BJ (cell line): ENCODE measurements around the gene PREB. TPM values are rescaled to one million over a fixed set of nuclear protein-coding genes. Genes with fewer than 3 reads are reported as not detected.
A peak's percentile ranks its signal among the peaks of the same experiment; 100 is the strongest.

Source experiments
- CTCF ChIA-PET: fragments of 350-600 bp; formaldehyde crosslinking; extraction: SDS; loops from one replicate; lab custom pipeline; 2021; ENCODE audit warnings: antibody characterized with exemption, inconsistent platforms; lab: Yijun Ruan, JAX
- POLR2A ChIA-PET: fragments of 300-600 bp; sonication (Branson Sonifier 250); formaldehyde crosslinking; extraction: SDS; loops from one replicate; lab custom pipeline; 2021; ENCODE audit warnings: antibody characterized with exemption; lab: Charles Lee
- DNase-seq: peaks from one replicate; pipeline ENCODE4 v3.0.0-alpha.2; 2011; ENCODE audit warnings: low read depth
- H3K27me3 ChIP-seq: 2 replicates; pipeline ENCODE4 v1.6.0; 2011; ENCODE audit warnings: low read length; ENCODE audit not compliant: control insufficient read depth, insufficient read depth
- H3K36me3 ChIP-seq: 2 replicates; pipeline ENCODE4 v1.5.1; 2011; ENCODE audit warnings: low read length; ENCODE audit not compliant: control insufficient read depth, insufficient read depth
- H3K4me3 ChIP-seq: 2 replicates; pipeline ENCODE4 v1.5.1; 2011; ENCODE audit warnings: low read depth, mild to moderate bottlenecking, control low read depth, low read length
- polyA minus RNA-seq: library from RNA; depleted of rRNA, polyadenylated mRNA; stranded (reverse); fragments of >200 nt; gene quantifications from 2 replicates; pipeline ENCODE4 v1.2.3, GENCODE V29; 2011; rRNA and poly(A)+ RNA removed
- polyA plus RNA-seq: library from polyadenylated mRNA; depleted of rRNA; stranded (reverse); fragments of >200 nt; gene quantifications from 2 replicates; pipeline ENCODE4 v1.2.3, GENCODE V29; 2011; rRNA removed
- TF ChIP-seq, protein P1 (sequence below): IDR thresholded peaks from 2 replicates; pipeline ENCODE4 v1.5.1; 2011; ENCODE audit warnings: low read depth, mild to moderate bottlenecking, control low read depth, inconsistent platforms, low read length, moderate library complexity; ENCODE audit not compliant: insufficient read depth

PREB gene
- polyA plus RNA-seq = 54.9 and 84.0 TPM in 2 replicates
- 24.6 and 32.8 TPM in 2 replicates for polyA minus RNA-seq

GRCh38 chr2:27133905-27134780, at the start of gene PREB:
Gene PREB (minus strand): TSS chr2:27134636. CDS start chr2:27134421, 215 bp downstream.
- POLR2A ChIA-PET = interaction anchor here (0.6 kb wide), 1 partner anchor 78 kb away, joined by 3 read pairs; the partner anchor contains the start of genes ATRAID and SLC5A6
- peaks cover 18% of the 10 kb centered on the region for H3K36me3 ChIP-seq
- H3K27me3 ChIP-seq = peaks cover 4% of the 10 kb centered on the region; the same call in 1 of the 2 replicates
- peak within 1 kb of the TSS; percentile 82 for H3K4me3 ChIP-seq
- DNase-seq = peak; percentile 77
- CTCF ChIA-PET = interaction anchor here (0.7 to 2.1 kb wide), 11 partner anchors 10 to 169 kb away, joined by 3 to 9 read pairs (median 5); partner anchors contain the start of gene ABHD1
- TF ChIP-seq, protein P1, sequence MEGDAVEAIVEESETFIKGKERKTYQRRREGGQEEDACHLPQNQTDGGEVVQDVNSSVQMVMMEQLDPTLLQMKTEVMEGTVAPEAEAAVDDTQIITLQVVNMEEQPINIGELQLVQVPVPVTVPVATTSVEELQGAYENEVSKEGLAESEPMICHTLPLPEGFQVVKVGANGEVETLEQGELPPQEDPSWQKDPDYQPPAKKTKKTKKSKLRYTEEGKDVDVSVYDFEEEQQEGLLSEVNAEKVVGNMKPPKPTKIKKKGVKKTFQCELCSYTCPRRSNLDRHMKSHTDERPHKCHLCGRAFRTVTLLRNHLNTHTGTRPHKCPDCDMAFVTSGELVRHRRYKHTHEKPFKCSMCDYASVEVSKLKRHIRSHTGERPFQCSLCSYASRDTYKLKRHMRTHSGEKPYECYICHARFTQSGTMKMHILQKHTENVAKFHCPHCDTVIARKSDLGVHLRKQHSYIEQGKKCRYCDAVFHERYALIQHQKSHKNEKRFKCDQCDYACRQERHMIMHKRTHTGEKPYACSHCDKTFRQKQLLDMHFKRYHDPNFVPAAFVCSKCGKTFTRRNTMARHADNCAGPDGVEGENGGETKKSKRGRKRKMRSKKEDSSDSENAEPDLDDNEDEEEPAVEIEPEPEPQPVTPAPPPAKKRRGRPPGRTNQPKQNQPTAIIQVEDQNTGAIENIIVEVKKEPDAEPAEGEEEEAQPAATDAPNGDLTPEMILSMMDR = peak; percentile 50

GRCh38 chr2:27184115-27184514, 49.7 kb upstream of the PREB start:
- TF ChIP-seq, protein P1 = no peak
- no peak overlapping the region for H3K4me3 ChIP-seq
- ChIA-PET CTCF (interaction anchor here (0.8 to 5.2 kb wide), 3 partner anchors 9 to 23 kb away, joined by 3 to 24 read pairs (median 3); no protein-coding TSS in a partner anchor), POLR2A (no interaction called here)
- no peaks in the 10 kb centered on the region for H3K36me3 ChIP-seq
- no peaks in the 10 kb centered on the region for H3K27me3 ChIP-seq
- no peak for DNase-seq

GRCh38 chr2:27182346-27182745, 47.9 kb upstream of the PREB start:
- CTCF ChIA-PET = interaction anchor here (5.2 kb wide), 1 partner anchor 12 kb away, joined by 24 read pairs; no protein-coding TSS in a partner anchor
- TF ChIP-seq, protein P1 = no peak
- POLR2A ChIA-PET = no interaction called here
- DNase-seq = no peak
- Histone ChIP-seq H3K4me3 (no peak overlapping the region), H3K27me3 (peaks cover 1% of the 10 kb centered on the region; the same call in 1 of the 2 replicates), H3K36me3 (no peaks in the 10 kb centered on the region)

DNA sequence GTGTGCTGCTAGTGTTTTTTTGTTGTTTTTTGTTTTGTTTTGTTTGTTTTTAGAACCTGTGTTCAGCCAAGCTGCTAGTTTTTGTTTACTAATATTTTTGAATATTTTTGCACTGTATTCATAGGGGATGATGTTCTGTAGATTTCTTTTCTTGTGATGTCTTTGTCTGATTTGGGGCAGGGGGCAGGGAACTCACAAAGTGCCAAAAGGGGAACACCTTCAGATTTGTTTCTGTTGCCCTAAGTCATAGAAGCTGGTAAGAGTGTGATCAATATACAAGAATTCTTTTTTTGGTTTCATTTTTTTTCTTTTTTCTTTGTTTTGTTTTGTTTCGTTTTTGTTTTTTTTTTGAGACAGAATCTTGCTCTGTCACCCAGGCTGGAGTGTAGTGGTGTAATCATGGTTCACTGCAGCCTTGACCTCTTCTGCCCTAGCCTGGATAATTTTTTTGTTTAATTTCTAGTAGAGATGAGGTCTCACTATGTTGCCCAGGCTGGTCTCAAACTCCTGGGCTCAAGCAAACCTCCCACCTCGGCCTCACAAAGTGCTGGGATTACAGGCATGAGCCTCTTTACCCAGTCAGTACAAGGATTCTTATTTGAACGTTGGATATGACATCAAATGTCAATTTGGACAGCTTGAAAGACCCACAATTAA, 45.0 kb upstream of the PREB start:
- ChIA-PET CTCF (interaction anchor here (0.6 to 2.9 kb wide), 2 partner anchors 9 to 10 kb away, joined by 3 to 12 read pairs; no protein-coding TSS in a partner anchor), POLR2A (interaction anchor here (0.6 kb wide), 1 partner anchor 70 kb away, joined by 7 read pairs; no protein-coding TSS in a partner anchor)

More for the DNA sequence above, 45.0 kb upstream of the PREB start:
- no peak for DNase-seq
- H3K4me3 ChIP-seq = no peak overlapping the region
- H3K27me3 ChIP-seq = peaks cover 10% of the 10 kb centered on the region
- H3K36me3 ChIP-seq = no peaks in the 10 kb centered on the region
- TF ChIP-seq, protein P1 = no peak
